Stimulated activated CD8-positive, alpha-beta memory T cell treated with anti-CD3 and anti-CD28 coated beads, Interleukin-15, amount 100 ng/mL, for 48 hours (primary cell): Measurements from ENCODE around the gene LRRC61.
"Not testable (repeated sequence)": the region's sequence is repeated elsewhere in the genome, so short reads cannot be mapped to it uniquely, and the experiment has no call there.

ENCODE experiments used
- DNase-seq, 2 donors: peaks; one replicate each; pipeline ENCODE4 v3.0.0-alpha.2; 2020; ENCODE audit warnings: low read depth in 2 of 2

Gene LRRC61

DNA sequence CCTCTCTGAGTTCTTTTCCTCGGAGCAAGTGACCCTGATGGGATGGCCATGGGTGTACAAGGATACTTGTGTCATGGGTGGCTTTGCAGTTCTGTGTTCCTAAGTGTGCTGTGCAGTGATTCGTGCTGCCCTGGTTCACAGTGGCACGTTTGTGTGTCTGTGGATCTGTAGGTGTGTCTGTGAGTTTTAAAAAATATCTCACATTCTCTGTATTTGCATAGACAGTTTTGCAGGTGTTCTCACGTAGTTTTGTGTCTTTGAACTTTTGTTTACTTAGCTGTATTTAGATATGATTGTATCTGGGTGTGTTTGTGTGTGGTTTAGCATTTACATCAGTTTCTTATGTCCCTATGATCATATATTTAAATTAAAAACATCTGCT lies 59.7 kb downstream of the LRRC61 start:
- DNase-seq: no peak

DNA sequence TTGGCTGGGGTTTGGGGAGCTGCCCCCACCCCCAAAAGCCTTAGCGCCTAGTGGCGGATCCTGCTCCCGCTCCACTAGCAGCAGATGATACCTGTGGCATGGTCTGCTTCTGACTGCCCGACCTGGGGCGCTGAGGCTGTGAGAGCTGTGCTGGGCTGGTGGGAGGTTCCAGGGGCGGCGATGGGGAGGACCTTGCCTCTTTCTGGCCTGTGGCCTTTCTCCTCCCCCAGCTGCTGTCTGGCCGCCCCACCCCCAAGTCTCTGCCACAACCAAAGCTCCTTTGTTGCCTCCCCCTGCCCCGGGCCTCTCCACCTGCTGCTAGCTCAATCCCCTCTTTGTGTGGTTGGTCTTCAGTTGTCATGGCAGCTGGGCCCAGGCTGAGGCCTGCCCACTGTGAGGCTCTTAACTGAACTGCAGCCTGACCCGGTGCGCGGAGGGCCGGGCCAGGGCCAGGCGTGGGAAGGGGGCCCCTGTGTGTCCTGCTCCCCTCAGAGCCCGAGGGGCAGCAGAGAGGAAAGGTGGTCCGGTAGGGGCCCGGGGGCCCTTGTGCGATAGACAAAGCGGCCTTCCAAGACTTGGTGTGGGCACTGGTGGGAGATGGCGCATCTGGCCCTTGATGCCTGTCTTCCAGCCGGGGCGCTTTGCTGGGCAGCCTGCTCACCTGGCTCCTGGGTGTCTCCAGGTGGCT lies 60.7 kb downstream of the LRRC61 start:
- DNase-seq: no peak

DNA sequence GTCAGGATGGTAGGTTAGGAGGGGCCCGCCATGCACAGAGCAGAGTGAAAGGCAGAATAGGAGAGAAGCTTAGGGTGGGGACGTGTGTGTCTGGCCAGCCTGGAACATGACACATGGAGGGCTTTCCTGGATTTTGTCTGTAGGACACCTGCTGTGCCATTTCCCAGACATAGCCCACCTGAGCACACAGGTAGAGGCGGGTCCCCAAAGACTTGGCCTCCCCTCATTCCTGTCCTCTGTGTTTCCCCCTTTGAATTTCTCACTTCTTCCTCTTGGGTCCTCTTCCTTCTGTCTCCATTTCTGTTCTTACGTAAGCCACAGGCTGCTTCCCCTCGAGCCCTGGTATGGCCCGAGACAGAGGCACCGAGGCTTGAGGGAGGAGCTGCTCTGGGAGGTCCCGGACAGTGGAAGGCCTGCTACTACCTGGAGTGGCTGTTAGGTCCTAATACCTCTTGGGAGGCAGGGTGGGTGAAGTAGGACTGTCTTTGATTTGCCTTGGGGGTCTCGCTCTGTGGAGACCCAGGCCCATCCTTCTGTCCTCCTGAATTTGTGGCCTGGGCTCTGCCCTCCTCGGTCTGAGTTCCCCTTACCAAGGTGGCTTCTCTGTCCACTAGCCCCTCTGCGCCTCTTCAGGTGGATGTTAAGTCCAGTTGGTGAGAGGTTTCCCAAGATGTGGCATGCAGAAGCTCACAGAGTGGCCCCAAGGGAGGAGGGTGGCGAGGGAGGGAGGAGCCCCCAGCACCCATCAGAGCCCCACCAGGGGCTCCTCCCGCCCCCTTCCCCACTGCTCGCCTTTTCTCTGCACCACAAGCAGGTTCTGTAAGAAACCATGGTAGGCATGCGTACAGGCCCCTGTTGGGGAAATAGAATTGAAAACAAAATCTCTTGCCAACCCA lies 61.5 kb downstream of the LRRC61 start:
- no peak for DNase-seq

DNA sequence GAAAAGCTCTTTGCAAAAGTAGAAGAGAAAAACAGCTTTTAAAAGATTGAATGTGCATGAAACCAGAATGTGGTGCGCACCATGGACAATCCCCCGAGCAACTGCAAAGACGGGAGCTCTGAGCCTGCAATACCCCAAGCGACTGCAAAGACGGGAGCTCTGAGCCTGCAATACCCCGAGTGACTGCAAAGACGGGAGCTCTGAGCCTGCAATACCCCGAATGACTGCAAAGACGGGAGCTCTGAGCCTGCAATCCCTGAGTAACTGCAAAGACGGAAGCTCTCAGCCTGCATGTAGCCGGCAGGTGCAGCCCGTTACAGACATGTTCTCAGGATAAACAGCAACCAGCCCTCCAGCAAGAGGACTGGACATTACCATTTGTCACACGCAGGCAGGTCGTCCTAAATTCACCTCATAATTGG lies 62.2 kb downstream of the LRRC61 start:
- no peak for DNase-seq

DNA sequence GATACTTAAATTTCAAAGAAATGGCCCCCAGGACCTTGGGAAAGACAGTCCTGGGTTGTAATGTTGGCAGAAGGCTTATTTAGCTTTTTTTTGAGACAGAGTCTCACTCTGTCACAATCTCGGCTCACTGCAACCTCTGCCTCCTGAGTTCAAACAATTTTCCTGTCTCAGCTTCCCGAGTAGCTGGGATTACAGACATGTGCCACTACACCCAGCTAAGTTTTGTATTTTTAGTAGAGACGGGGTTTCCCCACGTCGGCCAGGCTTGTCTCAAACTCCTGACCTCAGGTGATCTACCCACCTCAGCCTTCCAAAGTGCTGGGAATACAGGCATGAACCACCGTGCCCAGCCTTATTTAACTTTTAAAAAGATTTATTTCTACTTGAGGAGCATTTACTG lies 62.7 kb downstream of the LRRC61 start:
- not testable (repeated sequence) for DNase-seq
